ENCODE measurements around the gene RGS8.

DNA sequence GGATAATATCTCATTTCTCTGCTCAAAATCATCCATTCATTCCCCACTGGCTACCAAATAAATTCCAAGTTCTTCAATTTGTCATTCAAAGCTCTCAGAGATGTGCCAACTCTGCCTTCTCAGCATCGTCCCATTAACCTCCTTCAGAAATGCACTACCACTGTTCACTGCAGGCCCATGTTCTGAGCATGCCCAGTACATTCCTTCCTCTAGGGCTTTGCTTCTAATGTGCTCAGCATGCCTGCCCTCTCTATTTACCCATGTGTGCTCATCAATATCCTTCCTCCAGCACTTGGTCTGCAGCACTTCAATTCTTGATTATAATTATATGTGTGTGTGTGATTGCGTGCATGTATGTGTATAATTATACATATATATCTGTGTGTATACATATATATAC, 36.1 kb upstream of the RGS8 start:
- no peak for TF ChIP-seq EP300 (IDR thresholded peaks at IDR 0.05; ENCODE audit: low read depth)
- TF ChIP-seq, protein P1, sequence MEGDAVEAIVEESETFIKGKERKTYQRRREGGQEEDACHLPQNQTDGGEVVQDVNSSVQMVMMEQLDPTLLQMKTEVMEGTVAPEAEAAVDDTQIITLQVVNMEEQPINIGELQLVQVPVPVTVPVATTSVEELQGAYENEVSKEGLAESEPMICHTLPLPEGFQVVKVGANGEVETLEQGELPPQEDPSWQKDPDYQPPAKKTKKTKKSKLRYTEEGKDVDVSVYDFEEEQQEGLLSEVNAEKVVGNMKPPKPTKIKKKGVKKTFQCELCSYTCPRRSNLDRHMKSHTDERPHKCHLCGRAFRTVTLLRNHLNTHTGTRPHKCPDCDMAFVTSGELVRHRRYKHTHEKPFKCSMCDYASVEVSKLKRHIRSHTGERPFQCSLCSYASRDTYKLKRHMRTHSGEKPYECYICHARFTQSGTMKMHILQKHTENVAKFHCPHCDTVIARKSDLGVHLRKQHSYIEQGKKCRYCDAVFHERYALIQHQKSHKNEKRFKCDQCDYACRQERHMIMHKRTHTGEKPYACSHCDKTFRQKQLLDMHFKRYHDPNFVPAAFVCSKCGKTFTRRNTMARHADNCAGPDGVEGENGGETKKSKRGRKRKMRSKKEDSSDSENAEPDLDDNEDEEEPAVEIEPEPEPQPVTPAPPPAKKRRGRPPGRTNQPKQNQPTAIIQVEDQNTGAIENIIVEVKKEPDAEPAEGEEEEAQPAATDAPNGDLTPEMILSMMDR (IDR thresholded peaks at IDR 0.05): no peak
- no peak for TF ChIP-seq POLR2A (IDR thresholded peaks at IDR 0.05)
